ENCODE results near the gene RND2. TPM values are rescaled to one million over a fixed set of nuclear protein-coding genes. Genes with fewer than 3 reads are reported as not detected.

Gene RND2
- total and polyA plus RNA-seq, 9 of the 15 experiments (the other 6 are each of a cell fraction or from before 2014, with no cell fraction given) = 0.15 to 1.9 (median 0.98) TPM

- TF ChIP-seq TCF15 (CRISPR knock-in tag; IDR thresholded peaks at IDR 0.05) = no peak
- TF ChIP-seq NFXL1 (CRISPR knock-in tag; IDR thresholded peaks at IDR 0.05) = no peak
- TF ChIP-seq PKNOX1 (IDR thresholded peaks at IDR 0.05) = peak; percentile 63
- TF ChIP-seq GATA2 (CRISPR knock-in tag; IDR thresholded peaks at IDR 0.05) = no peak
- TF ChIP-seq ILF3 (IDR thresholded peaks at IDR 0.05; ENCODE audit: borderline replicate concordance) = no peak
- no peak for TF ChIP-seq FOXA1 (IDR thresholded peaks at IDR 0.05; ENCODE audit: borderline replicate concordance)
- TF ChIP-seq KLF6 (CRISPR knock-in tag; IDR thresholded peaks at IDR 0.05; ENCODE audit: borderline replicate concordance) = peak; percentile 90; the same call in 1 of the 2 replicates
- TF ChIP-seq POU5F1 (IDR thresholded peaks at IDR 0.05; ENCODE audit: borderline replicate concordance, low read depth, low read length, partially characterized antibody) = peak; percentile 69
- TF ChIP-seq L3MBTL2 (IDR thresholded peaks at IDR 0.05) = peak; percentile 82
- no peak for TF ChIP-seq IRF2 (CRISPR knock-in tag; IDR thresholded peaks at IDR 0.05)
- TF ChIP-seq CBX8 (IDR thresholded peaks at IDR 0.05; ENCODE audit: borderline replicate concordance, extremely low read depth, low read depth, low read length, poor library complexity, severe bottlenecking) = no peak
- no peak for TF ChIP-seq ZNF561 (CRISPR knock-in tag; conservative IDR thresholded peaks at IDR 0.05)
- peak; percentile 37 for TF ChIP-seq SP2 (IDR thresholded peaks at IDR 0.05; ENCODE audit: extremely low read depth, low read depth, low read length, poor library complexity, severe bottlenecking)
- no peak for TF ChIP-seq ZNF551 (CRISPR knock-in tag; IDR thresholded peaks at IDR 0.05)
- no peak for TF ChIP-seq ZBTB26 (CRISPR knock-in tag; IDR thresholded peaks at IDR 0.05)
- TF ChIP-seq ZNF408 (CRISPR knock-in tag; IDR thresholded peaks at IDR 0.05; ENCODE audit: low read depth) = no peak
- peak; percentile 61 to 66 for TF ChIP-seq E2F6 (IDR thresholded peaks at IDR 0.05; ENCODE audit: borderline replicate concordance in 1 of 2, extremely low read depth in 1 of 2, insufficient read depth in 1 of 2, insufficient read length in 1 of 2, low read depth in 1 of 2, low read length in 1 of 2, poor library complexity in 1 of 2, severe bottlenecking in 1 of 2)
- peak; percentile 77 for TF ChIP-seq TEAD4 (IDR thresholded peaks at IDR 0.05; ENCODE audit: low read length)
- TF ChIP-seq TEAD4 (CRISPR knock-in tag; IDR thresholded peaks at IDR 0.05; ENCODE audit: borderline replicate concordance) = no peak
Measured at GRCh38 chr17:42997984-42998938, 26.8 kb upstream of the RND2 start, which contains the start of gene RPL27 (continued).

Measured in K562 (cell line).